Ramos (cell line): ENCODE measurements around the gene UFSP2.

Experiments
- in situ Hi-C: fragments of 300-500 bp; cut with MboI; formaldehyde crosslinking; loops from one replicate; pipeline ENCODE4 v1.14.3; 2022; ENCODE audit warnings: low sequenced_read_pairs; ENCODE audit not compliant: unreplicated experiment

The UFSP2 gene

DNA sequence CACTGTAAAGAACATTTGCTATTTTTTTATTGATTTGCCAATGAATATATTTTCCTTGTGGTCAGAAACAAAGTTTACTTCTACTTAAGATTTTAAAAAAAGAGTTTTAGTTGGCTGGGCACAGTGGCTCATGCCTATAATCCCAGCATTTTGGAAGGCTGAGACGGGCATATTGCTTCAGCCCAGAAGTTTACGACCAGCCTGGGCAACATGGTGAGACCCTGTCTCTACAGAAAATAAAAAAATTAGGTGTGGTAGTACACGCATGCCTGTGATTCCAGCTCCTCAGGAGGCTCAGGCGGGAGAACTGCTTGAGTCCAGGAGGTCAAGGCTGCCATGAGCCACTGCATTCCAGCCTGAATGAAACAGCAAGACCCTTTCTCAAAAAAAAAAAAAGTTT is 66.8 kb downstream of the UFSP2 start:
- in situ Hi-C loops, result loop anchor here (25.0 kb wide), 1 partner anchor 678 kb away; no protein-coding TSS in a partner anchor

DNA sequence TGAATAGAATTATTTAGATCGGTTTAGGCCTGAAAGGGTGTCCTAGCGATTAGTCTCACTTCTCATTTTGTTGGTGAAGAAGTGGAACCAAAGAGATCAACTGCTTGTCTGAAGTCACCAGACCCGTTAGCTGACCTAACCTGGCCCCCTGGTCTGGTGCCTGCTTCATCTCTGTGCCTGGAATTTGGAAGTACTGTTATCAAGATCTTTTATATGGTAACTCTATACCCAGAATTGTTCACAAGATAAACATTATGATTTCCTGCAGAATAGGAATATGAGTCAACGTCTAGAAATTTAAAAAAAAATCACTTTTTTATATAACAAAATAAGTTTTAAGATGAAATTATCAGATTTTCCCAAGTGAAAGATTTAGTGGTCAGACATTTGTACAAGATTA is 67.2 kb downstream of the UFSP2 start:
- in situ Hi-C loops, result loop anchor here (25.0 kb wide), 1 partner anchor 679 kb away; no protein-coding TSS in a partner anchor

- in situ Hi-C loops, result loop anchor here (25.0 kb wide), 1 partner anchor 679 kb away; no protein-coding TSS in a partner anchor
Observed at GRCh38 chr4:185357733-185358440, 67.9 kb downstream of the UFSP2 start.

DNA sequence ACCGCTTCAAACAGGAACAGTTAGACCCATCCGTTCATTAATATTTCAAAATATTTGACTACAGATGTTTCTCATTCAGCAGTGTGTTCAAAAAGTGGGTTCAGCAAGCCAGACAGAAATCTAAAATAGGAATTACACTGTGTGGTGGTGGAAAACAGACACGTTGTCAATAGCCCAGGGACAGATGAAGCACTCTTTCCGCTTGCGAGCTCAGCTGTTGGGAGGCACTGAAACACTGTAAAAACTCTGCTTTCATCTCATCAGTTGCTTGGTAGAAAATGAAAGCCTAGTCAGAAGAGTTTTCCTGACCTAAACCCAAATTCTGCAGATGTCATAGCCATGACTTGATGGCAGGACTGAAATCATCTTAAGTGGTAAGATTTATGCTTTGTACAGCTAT is 68.6 kb downstream of the UFSP2 start:
- in situ Hi-C loops, result loop anchor here (25.0 kb wide), 1 partner anchor 680 kb away; no protein-coding TSS in a partner anchor

DNA sequence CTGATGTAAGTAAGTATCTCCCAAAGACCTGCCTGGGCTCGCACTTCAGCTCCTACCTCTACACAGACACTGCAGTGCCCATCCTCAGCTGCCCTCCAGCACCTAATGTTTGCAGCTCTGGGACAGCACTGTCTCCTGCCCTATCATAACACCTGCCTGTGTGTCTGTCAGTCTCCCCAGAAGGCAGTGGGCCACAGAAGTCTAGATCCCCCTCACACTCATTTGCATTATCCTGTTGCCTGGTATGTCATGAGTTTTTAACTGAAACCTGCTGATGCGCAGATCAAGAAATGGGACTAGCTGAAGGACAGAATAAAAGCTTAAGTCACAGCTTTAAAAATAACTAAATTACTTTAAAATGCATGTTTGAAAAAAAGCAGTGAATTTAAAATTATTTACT is 73.0 kb downstream of the UFSP2 start:
- in situ Hi-C loops, result loop anchor here (25.0 kb wide), 1 partner anchor 685 kb away; no protein-coding TSS in a partner anchor

DNA sequence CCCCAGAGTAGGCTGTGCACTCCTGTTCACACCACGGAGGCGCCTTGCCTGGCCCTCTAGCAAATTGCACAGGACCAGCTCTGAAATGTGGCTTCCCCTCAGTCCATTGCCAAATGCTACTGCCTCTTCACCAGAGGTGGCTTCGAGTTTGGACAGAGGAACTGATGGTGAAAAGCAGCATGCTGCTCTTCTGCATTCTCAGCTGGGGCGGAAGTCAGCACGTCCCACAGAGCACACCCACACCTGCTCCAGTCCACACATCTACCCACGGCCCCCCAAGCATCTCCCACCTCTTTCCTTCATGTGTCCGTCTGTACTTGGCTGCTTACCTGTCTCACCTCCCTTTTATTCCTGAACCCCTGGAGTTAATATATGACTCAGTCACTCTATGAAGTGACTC is 73.6 kb downstream of the UFSP2 start:
- in situ Hi-C loops, result loop anchor here (25.0 kb wide), 1 partner anchor 685 kb away; no protein-coding TSS in a partner anchor

GRCh38 chr4:185351691-185352090 is 74.1 kb downstream of the UFSP2 start:
- in situ Hi-C loops, result loop anchor here (25.0 kb wide), 1 partner anchor 686 kb away; no protein-coding TSS in a partner anchor
